K562 (cell line): Measurements from ENCODE around the gene LEPR. TPM values are rescaled to one million over a fixed set of nuclear protein-coding genes. Genes with fewer than 3 reads are reported as not detected.
A peak's percentile ranks its signal among the peaks of the same experiment; 100 is the strongest.

Experiments used
- ASH1L ChIP-seq: fragments of 450-650 bp; IDR thresholded peaks from 2 replicates; pipeline ENCODE4 v1.6.1; 2018; ENCODE audit warnings: borderline replicate concordance, mild to moderate bottlenecking, low read depth; ENCODE audit not compliant: partially characterized antibody
- CBFA2T2 ChIP-seq: fragments of 450-650 bp; conservative IDR thresholded peaks from 2 replicates; pipeline ENCODE4 v1.6.1; 2017; ENCODE audit warnings: mild to moderate bottlenecking
- CHD1 ChIP-seq: fragments of 200-600 bp; sonication (generic); IDR thresholded peaks from one replicate; pipeline ENCODE4 v1.6.1; 2012; ENCODE audit warnings: mild to moderate bottlenecking, moderate library complexity, low read length, inconsistent platforms
- ESRRA ChIP-seq: fragments of 450-650 bp; IDR thresholded peaks from 2 replicates; pipeline ENCODE4 v1.6.1; 2014; ENCODE audit warnings: low read depth, mild to moderate bottlenecking, moderate library complexity, borderline replicate concordance
- ESRRB ChIP-seq: fragments of 250-450 bp; sonication (Bioruptor Pico); IDR thresholded peaks from 2 replicates; pipeline ENCODE4 v1.5.0; 2020; ENCODE audit warnings: mild to moderate bottlenecking, moderate library complexity, borderline replicate concordance
- FUS ChIP-seq: fragments of 200-400 bp; formaldehyde crosslinking; optimal IDR thresholded peaks from 2 replicates; pipeline ENCODE3; 2017; ENCODE audit warnings: low read depth, low read length
- GABPB2 ChIP-seq: fragments of 250-450 bp; sonication (Bioruptor Pico); conservative IDR thresholded peaks from 2 replicates; pipeline ENCODE4 v1.5.1; 2021; ENCODE audit warnings: mild to moderate bottlenecking
- GATAD2A ChIP-seq: fragments of 450-650 bp; IDR thresholded peaks from 2 replicates; pipeline ENCODE4 v1.6.1; 2017
- GTF2A2 ChIP-seq: IDR thresholded peaks from 2 replicates; pipeline ENCODE4 v1.6.1; 2016; ENCODE audit warnings: mild to moderate bottlenecking, missing genetic modification characterization, missing compliant biosample characterization
- HDAC2 ChIP-seq: fragments of 450-650 bp; IDR thresholded peaks from 2 replicates; pipeline ENCODE4 v1.6.1; 2016; ENCODE audit warnings: mild to moderate bottlenecking
- HDAC6 ChIP-seq: IDR thresholded peaks from 2 replicates; pipeline ENCODE4 v1.6.1; 2012; ENCODE audit warnings: low read depth, mild to moderate bottlenecking, control low read depth, inconsistent platforms, low read length, moderate library complexity
- MAFG ChIP-seq: fragments of 450-650 bp; conservative IDR thresholded peaks from 2 replicates; pipeline ENCODE4 v1.6.1; 2016; ENCODE audit warnings: missing genetic modification characterization, missing compliant biosample characterization
- MYNN ChIP-seq, 2 experiments: sonication (generic); formaldehyde crosslinking in 1 of 2; IDR thresholded peaks; 2 replicates each; pipeline versions ENCODE4 v1.5.0 to v1.6.1; 2016 to 2020; ENCODE audit warnings: antibody characterized with exemption in 1 of 2, missing genetic modification reagents in 1 of 2
- RBBP5 ChIP-seq: fragments of 200-600 bp; sonication (generic); IDR thresholded peaks from 2 replicates; pipeline ENCODE4 v1.6.1; 2012; ENCODE audit warnings: borderline replicate concordance, mild to moderate bottlenecking, low read length, control low read depth, inconsistent platforms; ENCODE audit not compliant: insufficient read depth, poor library complexity, severe bottlenecking
- RBM17 ChIP-seq: fragments of 200-400 bp; formaldehyde crosslinking; IDR thresholded peaks from 2 replicates; pipeline ENCODE4 v1.6.1; 2017; ENCODE audit warnings: low read depth, mild to moderate bottlenecking, low read length, borderline replicate concordance
- UBTF ChIP-seq, 2 experiments: IDR thresholded peaks; 2 replicates each; pipeline ENCODE4 v1.6.1; 2012; ENCODE audit warnings: improper control_type of control experiment in 2 of 2, low read depth in 2 of 2, low read length in 2 of 2, borderline replicate concordance in 1 of 2
- ZHX1 ChIP-seq: fragments of 150-350 bp; conservative IDR thresholded peaks from 2 replicates; pipeline ENCODE4 v1.6.1; 2014; ENCODE audit warnings: low read length
- ZNF175 ChIP-seq: fragments of 200-800 bp; sonication (Bioruptor generic); IDR thresholded peaks from 2 replicates; pipeline ENCODE4 v1.6.1; 2016; ENCODE audit warnings: low read depth, mild to moderate bottlenecking, missing genetic modification characterization, missing compliant biosample characterization
- ZNF23 ChIP-seq: fragments of 250-450 bp; sonication (Bioruptor Pico); IDR thresholded peaks from 2 replicates; pipeline ENCODE4 v1.4.0; 2020; ENCODE audit warnings: mild to moderate bottlenecking
- ZNF316 ChIP-seq: fragments of 450-650 bp; IDR thresholded peaks from 2 replicates; pipeline ENCODE4 v1.6.1; 2016
- ZNF695 ChIP-seq: fragments of 450-650 bp; formaldehyde crosslinking; IDR thresholded peaks from 2 replicates; pipeline ENCODE4 v1.4.0; 2020; ENCODE audit warnings: mild to moderate bottlenecking, moderate library complexity
- ZNF717 ChIP-seq: fragments of 250-450 bp; sonication (Bioruptor Pico); IDR thresholded peaks from 2 replicates; pipeline ENCODE4 v1.5.0; 2021
- ZNF780A ChIP-seq: fragments of 250-450 bp; sonication (Bioruptor Pico); IDR thresholded peaks from 2 replicates; pipeline ENCODE4 v1.5.0; 2021; ENCODE audit warnings: mild to moderate bottlenecking
- polyA plus RNA-seq, 8 experiments: library from polyadenylated mRNA; depleted of rRNA in 4 of 8; stranded (reverse) in 5 of 8; unstranded in 3 of 8; fragments of >200 nt; fragmentation: Nextera tagmentation in 2 of 8; fragmentation: Illumina TruSeq in 1 of 8; extraction: Ambion mirVana in 2 of 8; extraction: Trizol in 1 of 8; gene quantifications; 2 replicates each; pipeline versions ENCODE4 v1.2.1 to v1.2.3, GENCODE V29; 2011 to 2014; ENCODE audit warnings: inconsistent platforms in 1 of 8, missing spikeins in 1 of 8
- total RNA-seq, 7 experiments: library from RNA; depleted of rRNA in 6 of 7; stranded (reverse); fragments of >200 nt in 6 of 7; fragmentation: Illumina TruSeq in 2 of 7; extraction: Trizol in 2 of 7; gene quantifications; 2 replicates each; pipeline versions ENCODE4 v1.2.1 to v1.2.3, GENCODE V29; 2011 to 2021; ENCODE audit warnings: low replicate concordance in 1 of 7

LEPR gene
- total and polyA plus RNA-seq, 9 of the 15 experiments (the other 6 are each of a cell fraction or from before 2014, with no cell fraction given) = 12.2 to 111 (median 43.1) TPM

- TF ChIP-seq HDAC2 (peak; percentile 65; the same call in 1 of the 2 replicates), HDAC6 (no peak), CHD1 (peak; percentile 59), ZHX1 (no peak), ZNF23 (CRISPR knock-in tag) (no peak), FUS (no peak), UBTF (IDR thresholded peaks at IDR 0.05; ENCODE audit: borderline replicate concordance in 1 of 2, low read depth in 2 of 2, low read length in 2 of 2) (peak in 1 of 2 experiments; percentile 67; a peak in 1 of 4 replicates), ESRRA (peak; percentile 26; the same call in 1 of the 2 replicates), ASH1L (no peak), CBFA2T2 (no peak), MAFG (tag) (no peak), RBM17 (no peak), ZNF316 (no peak), GATAD2A (no peak; the same call in 1 of the 2 replicates), ZNF780A (no peak), ZNF717 (CRISPR knock-in tag) (no peak), ZNF175 (CRISPR knock-in tag) (no peak), GABPB2 (CRISPR knock-in tag) (no peak), ESRRB (no peak), GTF2A2 (tag) (no peak), ZNF695 (CRISPR knock-in tag) (no peak), MYNN (IDR thresholded peaks at IDR 0.05) (0 out of 2 replicates have a peak, but pooled peaks have one; percentile 30), MYNN (CRISPR knock-in tag; IDR thresholded peaks at IDR 0.05) (no peak), RBBP5 (no peak)
These were observed 533 bp upstream of the LEPR start (continued) for GRCh38 chr1:65419681-65420589.
